LHCN-M2 (cell line): ENCODE measurements around the gene HBG2. TPM values are rescaled to one million over a fixed set of nuclear protein-coding genes. Genes with fewer than 3 reads are reported as not detected.
A peak's percentile ranks its signal among the peaks of the same experiment; 100 is the strongest.
"Not testable (repeated sequence)": the region's sequence is repeated elsewhere in the genome, so short reads cannot be mapped to it uniquely, and the experiment has no call there.

ENCODE experiments used
- DNase-seq: peaks from one replicate; pipeline ENCODE4 v3.0.0-alpha.2; 2012; ENCODE audit warnings: low read depth
- polyA plus RNA-seq: library from polyadenylated mRNA; unstranded; fragments of >200 nt; gene quantifications from one replicate; pipeline ENCODE4 v1.2.1, GENCODE V29; 2012; ENCODE audit warnings: missing spikeins
- total RNA-seq: library from RNA; depleted of rRNA; stranded (reverse); fragments of >200 nt; gene quantifications from 2 replicates; pipeline ENCODE4 v1.2.3, GENCODE V29; 2014; rRNA removed

Gene HBG2
- not detected in 2 replicates for total RNA-seq
- polyA plus RNA-seq = not detected

DNA sequence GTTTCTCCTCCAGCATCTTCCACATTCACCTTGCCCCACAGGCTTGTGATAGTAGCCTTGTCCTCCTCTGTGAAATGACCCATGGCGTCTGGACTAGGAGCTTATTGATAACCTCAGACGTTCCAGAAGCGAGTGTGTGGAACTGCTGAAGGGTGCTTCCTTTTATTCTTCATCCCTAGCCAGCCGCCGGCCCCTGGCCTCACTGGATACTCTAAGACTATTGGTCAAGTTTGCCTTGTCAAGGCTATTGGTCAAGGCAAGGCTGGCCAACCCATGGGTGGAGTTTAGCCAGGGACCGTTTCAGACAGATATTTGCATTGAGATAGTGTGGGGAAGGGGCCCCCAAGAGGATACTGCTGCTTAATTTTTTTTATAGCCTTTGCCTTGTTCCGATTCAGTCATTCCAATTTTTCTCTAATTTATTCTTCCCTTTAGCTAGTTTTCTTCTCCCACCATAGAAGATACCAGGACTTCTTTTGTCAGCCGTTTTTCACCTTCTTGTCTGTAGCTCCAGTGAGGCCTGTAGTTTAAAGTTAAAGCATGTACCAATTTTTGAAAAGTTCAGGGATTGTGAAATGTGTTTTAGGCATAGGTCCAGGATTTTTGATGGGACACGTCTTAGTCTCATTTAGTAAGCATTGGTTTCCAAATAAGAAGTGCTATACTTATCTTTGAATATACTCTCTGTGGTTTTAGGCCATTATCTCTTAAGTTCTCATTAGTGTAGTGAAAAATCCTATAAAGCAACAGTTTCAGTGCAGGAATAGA, at the start of gene HBG2:
TSS of gene HBG2 (minus strand) at position 136 of the 768 bp plus-strand sequence. CDS start at position 83, 53 bp downstream.
- DNase-seq = not testable (repeated sequence)

DNA sequence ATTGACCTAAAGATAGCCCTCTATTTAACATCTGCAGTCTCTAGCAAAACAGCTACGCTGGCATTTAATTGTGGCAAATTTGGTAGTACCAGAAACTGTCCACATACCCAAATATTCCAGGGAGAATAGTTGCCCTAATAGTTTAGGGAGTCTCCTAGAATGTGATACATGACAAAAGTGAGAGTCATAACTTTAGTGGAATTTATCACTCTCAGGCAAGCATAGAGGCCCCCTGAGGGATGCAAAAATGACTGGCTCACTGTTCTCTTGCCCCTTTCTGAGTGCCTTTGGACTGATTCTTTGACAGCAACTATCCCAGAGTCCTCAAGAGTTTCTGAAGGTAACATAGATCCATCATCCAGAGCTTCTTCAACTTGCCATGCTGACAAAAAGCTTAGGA, 49.5 kb upstream of the HBG2 start:
- no peak for DNase-seq

DNA sequence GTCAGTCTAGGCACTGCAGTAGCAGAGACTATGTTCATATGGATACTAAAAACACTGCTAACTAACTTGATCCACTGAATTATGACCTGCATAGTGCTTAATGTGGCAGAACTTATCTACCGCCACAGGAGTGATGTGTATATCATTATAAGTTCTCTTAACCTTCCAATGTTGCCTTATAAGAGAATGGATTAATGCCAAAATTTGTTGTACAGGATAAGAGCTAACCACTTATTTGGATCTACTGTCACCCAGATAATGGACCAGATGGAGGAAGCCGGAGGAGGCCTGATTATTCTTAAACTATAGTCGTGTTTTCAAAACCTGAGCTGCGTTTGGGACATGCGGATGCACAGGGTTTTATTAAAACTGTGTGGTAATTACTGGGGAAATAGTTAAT, 49.0 kb upstream of the HBG2 start:
- DNase-seq = no peak

DNA sequence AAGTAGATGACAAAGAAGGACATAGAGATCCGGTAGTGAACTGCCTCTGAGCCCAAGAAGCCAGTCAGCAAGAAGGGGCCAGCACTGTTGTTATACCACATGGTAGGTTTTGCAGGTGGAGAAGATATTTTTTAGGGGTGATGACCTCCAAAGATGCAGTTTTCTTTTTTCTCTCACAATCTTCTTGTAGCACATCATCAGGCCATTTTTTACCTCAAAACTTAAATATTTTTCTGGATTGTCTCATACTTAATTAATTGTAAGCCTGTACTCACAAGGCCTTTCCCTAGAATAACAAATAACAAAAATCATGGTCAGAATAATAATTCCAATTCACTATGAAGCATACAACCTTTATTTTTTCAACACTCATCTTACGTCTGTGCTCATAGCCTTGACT, 47.3 kb upstream of the HBG2 start, which contains the start of gene OR51B4:
TSS of gene OR51B4 (minus strand) at position 101 of the 400 bp plus-strand sequence. CDS start at position 101, 0 bp downstream.
- DNase-seq = no peak

DNA sequence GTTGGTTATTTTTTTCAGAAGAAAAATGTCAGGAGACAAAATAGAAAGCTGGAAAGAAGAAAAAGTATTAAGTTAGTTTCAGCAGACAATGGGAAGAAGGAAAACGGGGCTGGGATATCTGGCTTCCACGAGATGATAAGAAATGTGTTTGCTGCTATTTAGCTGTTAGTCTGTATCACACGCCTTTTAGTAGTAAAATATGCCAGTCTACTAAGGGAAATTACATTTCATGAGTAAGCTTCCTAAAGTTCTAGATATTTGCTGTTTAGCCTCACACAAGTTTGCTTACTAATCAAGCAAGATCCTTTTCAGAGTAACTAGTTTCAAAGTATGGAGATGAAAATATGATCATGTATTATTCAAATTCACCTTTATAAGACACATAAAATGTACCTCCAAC, 45.7 kb upstream of the HBG2 start:
- DNase-seq = no peak

DNA sequence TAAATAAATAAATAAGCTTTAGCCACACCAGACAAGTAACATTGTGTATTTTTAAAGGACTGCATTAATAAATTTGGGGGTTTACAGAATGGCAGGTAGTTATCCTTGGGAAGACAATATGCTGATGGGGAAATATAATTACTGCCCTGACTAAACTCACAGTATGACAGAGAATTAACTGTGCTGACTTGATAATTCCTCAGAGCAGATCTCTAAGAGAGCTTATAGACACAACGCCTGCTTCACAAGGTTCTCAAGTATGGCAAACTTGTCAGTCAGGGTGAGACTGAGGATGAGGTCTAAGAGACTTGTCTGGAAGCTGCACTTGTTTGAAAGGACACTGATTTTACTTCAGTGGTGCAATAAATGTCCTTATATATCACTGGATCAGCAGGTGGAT, 43.9 kb upstream of the HBG2 start:
- no peak for DNase-seq

DNA sequence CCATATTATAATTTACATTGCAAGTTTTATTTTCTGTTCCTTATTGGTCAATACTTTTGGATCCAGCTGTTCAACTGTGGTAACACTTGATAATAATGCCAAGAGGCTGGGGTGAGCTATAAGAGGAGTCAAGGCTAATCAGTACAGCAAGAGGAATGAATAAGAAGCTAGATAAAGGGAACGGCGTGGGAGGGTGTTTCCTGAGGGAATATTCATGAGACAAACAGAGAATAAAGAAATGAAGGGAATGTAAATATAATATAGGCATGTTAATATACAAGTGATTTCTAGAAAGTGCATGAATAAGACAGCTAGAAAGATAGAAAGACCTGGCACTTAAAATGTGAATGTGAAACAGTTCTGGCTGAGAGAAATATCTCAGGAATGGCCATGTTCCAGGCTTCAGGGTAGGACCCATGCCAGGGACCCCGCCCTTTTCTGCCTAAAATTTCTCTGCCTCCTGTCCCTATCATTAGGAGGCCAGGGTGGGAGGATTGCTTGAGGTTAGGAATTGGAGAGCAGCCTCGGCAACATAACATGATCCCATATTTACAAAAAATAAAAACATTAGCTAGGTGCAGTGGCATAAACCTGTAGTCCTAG, 43.2 kb upstream of the HBG2 start:
- DNase-seq = no peak

DNA sequence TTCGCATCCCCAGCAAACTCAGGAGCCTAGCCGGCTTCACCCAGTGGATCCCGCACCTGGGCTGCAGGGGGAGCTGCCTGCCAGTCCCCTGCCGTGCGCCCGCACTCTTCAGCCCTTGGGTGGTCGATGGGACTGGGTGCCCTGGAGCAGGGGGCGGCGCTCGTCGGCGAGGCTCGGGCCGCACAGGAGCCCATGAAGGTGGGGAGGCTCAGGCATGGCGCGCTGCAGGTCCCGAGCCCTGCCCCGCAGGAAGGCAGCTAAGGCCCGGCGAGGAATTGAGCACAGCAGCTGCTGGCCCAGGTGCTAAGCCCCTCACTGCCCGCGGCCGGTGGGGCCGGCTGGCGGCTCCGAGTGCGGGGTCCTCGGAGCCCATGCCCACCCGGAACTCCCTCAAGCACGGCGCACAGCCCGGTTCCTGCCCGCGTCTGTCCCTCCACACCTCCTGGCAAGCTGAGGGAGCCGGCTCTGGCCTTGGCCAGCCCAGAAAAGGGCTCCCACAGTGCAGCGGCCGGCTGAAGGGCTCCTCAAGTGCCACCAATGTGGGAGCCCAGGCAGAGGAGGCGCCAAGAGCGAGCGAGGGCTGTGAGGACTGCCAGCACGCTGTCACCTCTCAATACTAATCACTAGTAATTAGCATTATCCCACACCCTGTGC, 39.9 kb upstream of the HBG2 start:
- not testable (repeated sequence) for DNase-seq

DNA sequence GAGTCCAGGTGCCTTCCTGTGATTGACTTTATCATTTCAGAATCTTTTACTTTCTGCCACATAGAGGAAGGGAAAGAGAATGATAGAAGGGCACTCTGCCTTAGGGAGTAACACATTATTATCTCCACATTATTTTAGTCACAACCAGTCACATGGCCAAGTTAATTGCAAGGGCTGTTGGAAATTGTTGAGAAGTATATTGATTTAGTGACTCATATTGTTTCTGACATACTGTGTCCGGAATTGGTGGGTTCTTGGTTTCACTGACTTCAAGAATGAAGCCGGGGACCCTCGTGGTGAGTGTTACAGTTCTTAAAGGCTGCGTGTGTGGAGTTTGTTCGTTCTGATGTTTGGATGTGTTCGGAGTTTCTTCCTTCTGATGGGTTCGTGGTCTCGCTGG, 38.4 kb upstream of the HBG2 start:
- no peak for DNase-seq

DNA sequence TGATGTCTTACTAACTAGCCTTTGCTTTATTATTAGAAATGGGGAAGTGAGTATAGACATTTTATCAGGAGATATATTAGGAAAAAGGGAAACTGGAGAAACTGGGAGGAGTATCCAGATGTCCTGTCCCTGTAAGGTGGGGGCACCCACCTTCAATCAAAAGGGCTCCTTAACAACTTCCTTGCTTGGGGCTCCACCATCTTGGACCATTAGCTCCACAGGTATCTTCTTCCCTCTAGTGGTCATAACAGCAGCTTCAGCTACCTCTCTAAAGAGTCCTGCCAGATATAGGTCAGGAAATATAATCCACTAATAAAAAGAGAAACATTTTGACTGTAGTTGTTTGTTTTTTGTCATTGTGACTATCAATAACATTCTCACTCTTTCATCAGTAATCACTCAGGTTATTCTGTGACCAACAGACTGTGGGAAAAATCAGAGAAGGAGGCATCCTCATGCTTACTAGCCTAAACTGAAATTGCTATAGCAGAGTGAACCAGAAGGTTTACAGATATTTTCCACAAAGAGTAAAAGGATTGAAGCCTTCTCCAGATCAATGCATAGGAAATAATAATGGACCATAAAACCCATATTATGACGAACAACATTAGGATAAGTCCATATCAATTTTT, 36.7 kb upstream of the HBG2 start:
- peak; percentile 46 for DNase-seq

DNA sequence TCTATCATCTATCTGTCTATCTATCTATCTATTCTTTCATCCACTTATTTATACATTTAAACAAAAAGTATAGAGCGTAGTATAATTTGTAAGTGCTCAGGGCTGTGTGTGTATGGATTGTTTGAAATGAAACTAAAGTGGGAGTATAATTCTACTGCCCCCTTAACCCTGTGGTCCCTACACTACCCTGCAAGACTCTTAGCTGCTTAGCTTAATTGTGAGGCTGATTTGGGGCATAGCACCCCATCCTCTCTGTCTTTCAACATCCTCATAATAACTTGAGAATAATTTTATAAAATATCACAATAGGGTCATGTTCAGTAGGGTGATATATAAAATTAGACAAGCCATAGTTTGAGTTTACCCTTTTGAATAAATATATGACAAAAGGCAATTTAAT, 35.5 kb upstream of the HBG2 start:
- DNase-seq = no peak

DNA sequence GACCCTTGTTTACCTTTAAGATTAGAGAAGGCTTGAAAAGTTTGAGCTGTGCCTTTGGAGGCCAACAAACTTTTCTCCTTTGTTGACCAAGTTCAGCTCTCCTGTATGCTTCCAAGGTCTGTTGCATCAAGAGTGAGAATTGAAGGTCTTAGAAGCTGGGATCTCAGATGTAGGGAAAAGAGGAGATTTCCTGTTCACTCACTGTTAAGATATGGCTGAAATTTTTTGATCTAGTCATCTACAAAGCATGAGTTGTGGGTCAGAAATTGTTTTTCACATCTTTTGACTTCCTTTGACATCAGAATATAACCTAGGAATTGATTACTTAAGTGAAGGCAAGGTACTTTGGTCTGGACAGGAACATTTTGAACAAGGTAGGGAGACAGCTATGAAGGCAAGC, 35.1 kb upstream of the HBG2 start:
- no peak for DNase-seq

DNA sequence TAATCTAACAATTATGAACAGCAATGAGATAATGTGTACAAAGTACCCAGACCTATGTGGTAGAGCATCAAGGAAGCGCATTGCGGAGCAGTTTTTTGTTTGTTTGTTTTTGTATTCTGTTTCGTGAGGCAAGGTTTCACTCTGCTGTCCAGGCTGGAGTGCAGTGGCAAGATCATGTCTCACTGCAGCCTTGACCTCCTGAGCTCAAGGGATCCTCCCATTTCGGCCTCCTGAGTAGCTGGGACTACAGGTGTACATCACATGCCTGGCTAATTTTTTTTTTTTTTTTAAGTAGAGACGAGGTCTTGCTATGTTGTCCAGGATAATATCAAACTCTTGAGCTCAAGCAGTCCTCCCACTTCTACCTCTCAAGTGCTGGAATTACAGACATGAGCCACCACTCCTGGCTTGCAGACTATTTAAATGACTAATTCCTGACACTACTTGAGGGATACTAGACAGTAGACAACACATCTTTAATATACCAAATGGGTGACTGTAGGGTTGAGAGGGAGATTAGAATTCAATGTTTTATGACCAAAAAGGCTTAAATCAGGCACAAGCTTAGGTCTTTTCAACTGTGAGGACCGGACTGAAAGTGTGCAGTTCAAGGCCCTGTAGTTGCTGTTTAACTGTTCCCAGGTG, 34.4 kb upstream of the HBG2 start:
- DNase-seq = no peak

DNA sequence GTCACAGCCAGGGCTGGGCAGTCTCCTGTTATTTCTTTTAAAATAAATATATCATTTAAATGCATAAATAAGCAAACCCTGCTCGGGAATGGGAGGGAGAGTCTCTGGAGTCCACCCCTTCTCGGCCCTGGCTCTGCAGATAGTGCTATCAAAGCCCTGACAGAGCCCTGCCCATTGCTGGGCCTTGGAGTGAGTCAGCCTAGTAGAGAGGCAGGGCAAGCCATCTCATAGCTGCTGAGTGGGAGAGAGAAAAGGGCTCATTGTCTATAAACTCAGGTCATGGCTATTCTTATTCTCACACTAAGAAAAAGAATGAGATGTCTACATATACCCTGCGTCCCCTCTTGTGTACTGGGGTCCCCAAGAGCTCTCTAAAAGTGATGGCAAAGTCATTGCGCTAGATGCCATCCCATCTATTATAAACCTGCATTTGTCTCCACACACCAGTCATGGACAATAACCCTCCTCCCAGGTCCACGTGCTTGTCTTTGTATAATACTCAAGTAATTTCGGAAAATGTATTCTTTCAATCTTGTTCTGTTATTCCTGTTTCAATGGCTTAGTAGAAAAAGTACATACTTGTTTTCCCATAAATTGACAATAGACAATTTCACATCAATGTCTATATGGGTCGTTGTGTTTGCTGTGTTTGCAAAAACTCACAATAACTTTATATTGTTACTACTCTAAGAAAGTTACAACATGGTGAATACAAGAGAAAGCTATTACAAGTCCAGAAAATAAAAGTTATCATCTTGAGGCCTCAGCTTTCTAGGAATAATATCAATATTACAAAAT, 33.7 kb upstream of the HBG2 start:
- DNase-seq = no peak

DNA sequence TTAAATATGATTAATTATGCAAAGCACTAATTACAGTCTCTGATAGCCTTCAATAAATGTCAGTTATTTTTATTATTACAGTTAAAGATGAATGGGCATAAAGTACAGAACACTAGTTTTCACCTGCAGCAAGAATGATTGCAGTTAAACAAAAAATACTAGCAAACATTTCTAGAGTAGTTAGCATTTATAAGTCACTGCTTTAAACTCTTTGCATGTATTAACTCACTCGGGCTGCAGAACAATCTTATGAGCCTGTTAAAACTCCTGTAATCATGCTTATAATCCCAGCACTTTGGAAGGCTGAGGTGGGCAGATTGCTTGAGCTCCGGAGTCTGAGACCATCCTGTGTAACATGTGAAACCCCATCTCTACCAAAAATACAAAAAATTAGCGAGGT, 32.3 kb upstream of the HBG2 start:
- no peak for DNase-seq

DNA sequence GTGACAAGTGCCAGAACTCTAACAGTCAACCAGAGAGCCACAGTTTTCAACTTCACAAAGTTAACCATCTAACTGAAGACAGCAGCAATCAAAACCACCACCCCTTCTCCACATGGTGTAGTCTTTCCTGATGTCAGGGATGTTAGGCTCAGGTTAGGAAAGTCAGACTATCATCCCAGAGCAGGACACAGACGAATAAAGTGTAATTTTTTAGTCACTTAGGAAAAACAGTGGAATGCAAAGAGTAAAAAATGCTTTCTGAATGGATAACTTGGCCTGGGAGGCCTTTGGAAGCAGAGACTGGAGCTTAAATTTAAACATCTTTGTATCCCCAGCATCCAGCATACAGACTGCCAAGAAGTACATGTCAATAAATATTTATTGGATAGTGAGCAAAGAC, 31.8 kb upstream of the HBG2 start:
- no peak for DNase-seq

DNA sequence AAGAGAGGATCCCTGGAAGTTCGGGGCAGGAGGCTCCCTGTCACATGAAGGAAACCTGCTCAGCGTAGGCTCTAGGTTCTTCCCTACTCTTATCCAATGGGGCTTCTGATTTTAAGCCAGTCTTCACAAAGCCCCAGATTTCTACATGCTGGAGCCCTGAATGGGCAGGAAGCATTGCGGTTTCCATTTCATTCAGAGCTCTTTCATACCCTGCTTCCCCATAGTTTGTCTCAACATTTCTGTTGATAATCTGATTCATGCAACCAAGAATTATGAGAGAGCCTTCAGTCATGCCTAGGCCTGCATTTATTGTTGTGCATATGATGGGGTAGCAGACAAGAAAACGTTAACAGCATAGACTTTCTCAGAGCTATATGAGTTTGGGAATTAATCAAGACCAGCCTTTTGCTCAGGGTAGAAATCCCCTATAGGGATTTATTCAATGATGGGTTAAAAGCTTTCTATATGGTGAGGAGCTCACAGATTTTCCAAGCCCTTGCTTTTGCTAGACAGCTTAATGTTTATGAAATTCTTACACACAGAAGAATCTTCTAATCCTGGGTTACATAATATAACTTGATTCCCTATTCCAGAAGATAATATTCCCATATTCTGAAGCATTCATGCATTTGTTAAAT, 31.2 kb upstream of the HBG2 start:
- DNase-seq = no peak

DNA sequence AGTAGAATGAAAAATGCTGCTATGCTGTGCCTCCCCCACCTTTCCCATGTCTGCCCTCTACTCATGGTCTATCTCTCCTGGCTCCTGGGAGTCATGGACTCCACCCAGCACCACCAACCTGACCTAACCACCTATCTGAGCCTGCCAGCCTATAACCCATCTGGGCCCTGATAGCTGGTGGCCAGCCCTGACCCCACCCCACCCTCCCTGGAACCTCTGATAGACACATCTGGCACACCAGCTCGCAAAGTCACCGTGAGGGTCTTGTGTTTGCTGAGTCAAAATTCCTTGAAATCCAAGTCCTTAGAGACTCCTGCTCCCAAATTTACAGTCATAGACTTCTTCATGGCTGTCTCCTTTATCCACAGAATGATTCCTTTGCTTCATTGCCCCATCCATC, 30.1 kb upstream of the HBG2 start:
- no peak for DNase-seq

DNA sequence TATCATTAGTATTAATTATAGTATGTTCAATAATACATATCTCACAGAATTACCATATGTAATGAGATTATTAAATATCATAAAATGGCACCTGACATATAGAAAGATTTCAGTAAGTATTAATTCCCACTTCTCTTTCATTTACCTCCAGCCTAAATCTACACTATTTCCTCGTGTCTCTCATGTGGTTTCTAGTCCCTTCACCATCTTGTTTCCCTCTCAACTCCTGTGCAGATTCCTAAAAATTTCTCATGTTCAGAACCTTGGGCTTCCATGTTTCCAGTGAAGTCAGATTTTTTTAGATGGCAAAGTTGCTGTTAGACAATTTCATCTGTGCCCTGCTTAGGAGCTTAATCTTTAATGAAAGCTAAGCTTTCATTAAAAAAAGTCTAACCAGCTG, 29.3 kb upstream of the HBG2 start:
- DNase-seq = no peak

DNA sequence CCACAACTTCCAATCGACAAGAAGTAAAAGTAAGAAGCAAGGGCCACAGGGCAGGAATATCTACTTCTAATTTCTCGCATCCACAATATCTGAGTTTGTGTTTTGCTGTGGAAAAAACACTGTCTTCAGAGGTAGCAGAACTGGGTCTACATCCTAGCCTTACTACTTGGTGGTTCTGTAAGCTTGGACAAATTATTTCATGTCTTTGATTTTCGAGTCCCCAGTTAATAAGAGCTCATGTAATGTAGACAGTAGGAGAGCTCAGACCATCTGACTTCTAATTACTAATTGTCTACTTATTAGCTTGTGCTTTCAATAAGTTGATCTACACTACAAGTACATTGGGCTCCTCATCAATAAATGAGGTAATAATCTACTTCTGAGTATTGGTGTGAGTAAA, 28.5 kb upstream of the HBG2 start:
- DNase-seq = no peak
